Measurements from ENCODE around the gene GPC4.

GRCh38 chrX:133364196-133364595 lies 51.1 kb downstream of the GPC4 start:
- TF ChIP-seq CTCF (IDR thresholded peaks at IDR 0.05) (no peak), POLR2A (IDR thresholded peaks at IDR 0.05) (no peak)

Measured in Peyer's patch (tissue), 4 donors.